A549 treated with AZD9567 at 1 μM for 4 hours (cell line): ENCODE results near the gene FCSK. TPM values are rescaled to one million over a fixed set of nuclear protein-coding genes. Genes with fewer than 3 reads are reported as not detected.

ENCODE experiments used
- total RNA-seq: library from RNA; stranded (reverse); fragments of 200-300 nt; extraction: Qiagen RNA extraction; gene quantifications from 5 replicates; pipeline ENCODE4 v1.2.3, GENCODE V29; 2022; ENCODE audit not compliant: insufficient read depth

Gene FCSK
- 4.2 to 6.1 TPM (median 5.0 TPM) in 5 replicates for total RNA-seq

GRCh38 chr16:70454222-70455034 lies at the start of gene FCSK:
Gene FCSK, plus strand, starts transcription at chr16:70454595. Its CDS starts 8,596 bp downstream, at chr16:70463191.

GRCh38 chr16:70438969-70439862 lies 15.2 kb upstream of the FCSK start, which contains the start of gene ST3GAL2:
Gene ST3GAL2, minus strand, starts transcription at chr16:70439100. Its CDS starts 40,570 bp downstream, at chr16:70398530.

GRCh38 chr16:70523076-70523742 lies 68.8 kb downstream of the FCSK start, which contains the start of gene COG4:
Gene COG4, minus strand, starts transcription at chr16:70523554. Its CDS starts 11 bp downstream, at chr16:70523543.

GRCh38 chr16:70523743-70524398 lies 69.5 kb downstream of the FCSK start, which contains the start of gene SF3B3:
Gene SF3B3, plus strand, starts transcription at chr16:70523816. Its CDS starts 2,841 bp downstream, at chr16:70526657.

Other genes starting within 250 kb of the FCSK start
- gene EXOSC6, start 202.7 kb upstream of the FCSK start, total RNA-seq: 15.8 to 16.7 TPM (median 16.4 TPM) in 5 replicates
- 80.4 to 97.5 TPM (median 88.9 TPM) in 5 replicates for gene AARS1, start 165.1 kb upstream of the FCSK start, total RNA-seq
- 27.5 to 45.5 TPM (median 31.5 TPM) in 5 replicates for gene DDX19B, start 155.4 kb upstream of the FCSK start, total RNA-seq
- 39.8 to 45.3 TPM (median 41.5 TPM) in 5 replicates for gene DDX19A, start 107.7 kb upstream of the FCSK start, total RNA-seq
- gene ST3GAL2, start 15.5 kb upstream of the FCSK start, total RNA-seq: 16.4 to 31.5 TPM (median 20.0 TPM) in 5 replicates
- 26.2 to 34.6 TPM (median 30.6 TPM) in 5 replicates for gene COG4, start 69.0 kb downstream of the FCSK start, total RNA-seq
- gene SF3B3, start 69.2 kb downstream of the FCSK start, total RNA-seq: 102 to 196 TPM (median 176 TPM) in 5 replicates
- 0.31 to 0.78 TPM (median 0.50 TPM) in 4 of 5 replicates, not detected in the other for gene IL34, start 192.0 kb downstream of the FCSK start, total RNA-seq
- 40.7 to 80.7 TPM (median 78.2 TPM) in 5 replicates for gene MTSS2, start 231.5 kb downstream of the FCSK start, total RNA-seq